ENCODE data around the gene WNT2B.

- no peak for TF ChIP-seq CTCF (IDR thresholded peaks at IDR 0.05; ENCODE audit: borderline replicate concordance, extremely low read depth, low read length, poor library complexity, severe bottlenecking)
- TF ChIP-seq EZH2 (IDR thresholded peaks at IDR 0.05; ENCODE audit: borderline replicate concordance, low read depth, low read length, severe bottlenecking), result no peak
Measured at GRCh38 chr1:112544011-112544688, 35.4 kb downstream of the WNT2B start.
